ENCODE data around the gene MRPS22. TPM values are rescaled to one million over a fixed set of nuclear protein-coding genes. Genes with fewer than 3 reads are reported as not detected.

Gene MRPS22
- total and polyA plus RNA-seq, 2 donors (not counting 3 experiments of a cell fraction or from before 2014, with no cell fraction given) = 33.8 to 45.6 TPM

DNA sequence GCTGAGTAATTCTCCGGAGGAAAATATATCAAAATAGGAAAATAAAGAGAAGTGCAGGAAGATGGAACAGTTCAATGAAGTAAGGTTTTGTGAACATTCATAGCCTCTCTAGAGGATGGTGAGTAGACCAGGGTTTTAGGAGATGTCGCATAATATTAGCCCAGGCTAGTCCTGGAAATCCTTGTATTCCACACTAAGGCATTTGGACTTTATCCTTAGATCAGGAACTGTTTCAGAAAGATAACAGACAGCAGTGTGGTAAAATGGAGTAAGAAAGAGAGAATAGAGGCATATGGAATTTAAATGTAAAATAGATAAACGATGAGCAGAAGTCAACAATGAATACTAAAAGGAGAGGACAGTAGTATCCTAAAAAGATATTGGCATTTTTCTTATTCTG lies 33.6 kb downstream of the MRPS22 start:
- CTCF ChIA-PET = no interaction called here
- H3K27me3 ChIP-seq (ENCODE audit: control insufficient read depth in 2 of 2, insufficient read depth in 2 of 2, low read length in 2 of 2) = no peaks in the 10 kb centered on the region

More for the DNA sequence above, 33.6 kb downstream of the MRPS22 start:
- Histone ChIP-seq H3K9me1 (replicated peaks; ENCODE audit: control insufficient read depth, extremely low read depth, insufficient read depth, low read length) (no peaks in the 10 kb centered on the region), H3K36me3 (ENCODE audit: control insufficient read depth in 2 of 2, extremely low read depth in 1 of 2, insufficient read depth in 2 of 2, low read length in 2 of 2) (peaks cover 20 to 42% of the 10 kb centered on the region in 2 experiments), H3K4me2 (ENCODE audit: insufficient read depth, low read length) (no peak overlapping the region), H3K79me2 (ENCODE audit: control insufficient read depth, insufficient read depth, low read length) (peaks cover 29% of the 10 kb centered on the region), H2AFZ (ENCODE audit: low read depth, low read length) (no peak overlapping the region), H3K9me3 (replicated peaks; ENCODE audit: control insufficient read depth, insufficient read depth, low read length) (no peaks in the 10 kb centered on the region), H3K27ac (ENCODE audit: insufficient read depth, low read depth, low read length) (no peak overlapping the region), H3K4me3 (replicated peaks in 1 of 3; ENCODE audit: insufficient read depth in 1 of 3, low read depth in 1 of 3, low read length in 3 of 3) (no peak overlapping the region), H3K4me1 (ENCODE audit: control insufficient read depth, extremely low read depth, insufficient read depth, low read length) (no peaks in the 10 kb centered on the region), H3K9ac (replicated peaks; ENCODE audit: extremely low read depth, insufficient read depth, low read length) (no peak overlapping the region), H4K20me1 (replicated peaks; ENCODE audit: control insufficient read depth, extremely low read depth, insufficient read depth, low read length) (peaks cover 11% of the 10 kb centered on the region)
- intact Hi-C loops (cut with micrococcal nuclease) (no loop called here), dilution Hi-C loops (cut with MboI; ENCODE audit: extremely low pct_ligation_motif_present, low sequenced_read_pairs) (no loop called here)
- FAIRE-seq (no peak), DNase-seq (ENCODE audit: low read depth, low spot score) (no peak)
- POLR2A ChIA-PET = no interaction called here
- TF ChIP-seq GATA2 (IDR thresholded peaks at IDR 0.05; ENCODE audit: insufficient read depth, insufficient read length, low read depth, low read length) (no peak), FOS (IDR thresholded peaks at IDR 0.05; ENCODE audit: borderline replicate concordance, insufficient read depth, low read length) (no peak), MYC (IDR thresholded peaks at IDR 0.05; ENCODE audit: low read depth, low read length) (no peak), POLR2A (IDR thresholded peaks at IDR 0.05; ENCODE audit: low read depth, low read length) (no peak), JUN (IDR thresholded peaks at IDR 0.05; ENCODE audit: borderline replicate concordance, insufficient read depth, insufficient read length, low read depth) (no peak), MAX (IDR thresholded peaks at IDR 0.05; ENCODE audit: insufficient read depth, insufficient read length) (no peak), EZH2 (IDR thresholded peaks at IDR 0.05; ENCODE audit: borderline replicate concordance, low read depth, low read length, severe bottlenecking) (no peak), POLR2AphosphoS5 (IDR thresholded peaks at IDR 0.05; ENCODE audit: insufficient read depth, low read depth, low read length) (no peak)
- TF ChIP-seq, protein P1, sequence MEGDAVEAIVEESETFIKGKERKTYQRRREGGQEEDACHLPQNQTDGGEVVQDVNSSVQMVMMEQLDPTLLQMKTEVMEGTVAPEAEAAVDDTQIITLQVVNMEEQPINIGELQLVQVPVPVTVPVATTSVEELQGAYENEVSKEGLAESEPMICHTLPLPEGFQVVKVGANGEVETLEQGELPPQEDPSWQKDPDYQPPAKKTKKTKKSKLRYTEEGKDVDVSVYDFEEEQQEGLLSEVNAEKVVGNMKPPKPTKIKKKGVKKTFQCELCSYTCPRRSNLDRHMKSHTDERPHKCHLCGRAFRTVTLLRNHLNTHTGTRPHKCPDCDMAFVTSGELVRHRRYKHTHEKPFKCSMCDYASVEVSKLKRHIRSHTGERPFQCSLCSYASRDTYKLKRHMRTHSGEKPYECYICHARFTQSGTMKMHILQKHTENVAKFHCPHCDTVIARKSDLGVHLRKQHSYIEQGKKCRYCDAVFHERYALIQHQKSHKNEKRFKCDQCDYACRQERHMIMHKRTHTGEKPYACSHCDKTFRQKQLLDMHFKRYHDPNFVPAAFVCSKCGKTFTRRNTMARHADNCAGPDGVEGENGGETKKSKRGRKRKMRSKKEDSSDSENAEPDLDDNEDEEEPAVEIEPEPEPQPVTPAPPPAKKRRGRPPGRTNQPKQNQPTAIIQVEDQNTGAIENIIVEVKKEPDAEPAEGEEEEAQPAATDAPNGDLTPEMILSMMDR (IDR thresholded peaks at IDR 0.05; ENCODE audit: extremely low read depth in 1 of 2, insufficient read depth in 1 of 2, low read depth in 1 of 2, low read length in 2 of 2) = no peak
- no TSS peak for BruUV-seq (replicated peaks)

All from endothelial cell of umbilical vein (primary cell).